Nephron (organoid): ENCODE data around the gene CHAMP1.

Experiments
- H3K27ac Mint-ChIP-seq, 3 experiments: 2 replicates each; pipeline ENCODE4 v1.8.0; 2020; ENCODE audit warnings: mixed read lengths in 3 of 3, mild to moderate bottlenecking in 2 of 3, moderate library complexity in 1 of 3
- H3K27me3 Mint-ChIP-seq: 2 replicates; pipeline ENCODE4 v1.8.0; 2021; ENCODE audit warnings: low read depth, mild to moderate bottlenecking, moderate library complexity, mixed read lengths
- H3K36me3 Mint-ChIP-seq: 2 replicates; pipeline ENCODE4 v1.8.0; 2020; ENCODE audit warnings: low read depth, mixed read lengths
- H3K4me1 Mint-ChIP-seq: 2 replicates; pipeline ENCODE4 v1.8.0; 2020; ENCODE audit warnings: mixed read lengths
- H3K4me3 Mint-ChIP-seq, 3 experiments: 2 replicates each; pipeline ENCODE4 v1.8.0; 2020; ENCODE audit warnings: mild to moderate bottlenecking in 3 of 3, mixed read lengths in 3 of 3, moderate library complexity in 2 of 3
- H3K9me3 Mint-ChIP-seq: 2 replicates; pipeline ENCODE4 v1.8.0; 2020; ENCODE audit warnings: mixed read lengths
- CTCF ChIP-seq, 3 experiments: fragments of 200-600 bp; sonication (generic); IDR thresholded peaks; one replicate each; pipeline ENCODE4 v1.5.0; 2021; ENCODE audit warnings: antibody characterized with exemption in 3 of 3; ENCODE audit not compliant: unreplicated experiment in 3 of 3

The CHAMP1 gene

GRCh38 chr13:114314074-114314912 lies at the start of gene CHAMP1:
Gene CHAMP1, plus strand, starts transcription at chr13:114314503. Its CDS starts 9,340 bp downstream, at chr13:114323843.
- H3K27me3 Mint-ChIP-seq, result no peaks in the 10 kb centered on the region
- TF ChIP-seq CTCF (IDR thresholded peaks at IDR 0.05; ENCODE audit: unreplicated experiment in 3 of 3), result no peak
- H3K4me1 Mint-ChIP-seq, result peaks cover 30% of the 10 kb centered on the region
- H3K36me3 Mint-ChIP-seq, result peaks cover 6% of the 10 kb centered on the region
- H3K9me3 Mint-ChIP-seq, result no peaks in the 10 kb centered on the region
- peak within 1 kb of the TSS; percentile 85 to 92 (median 89) for H3K4me3 Mint-ChIP-seq
- peak within 1 kb of the TSS; percentile 87 to 98 (median 96) for H3K27ac Mint-ChIP-seq

GRCh38 chr13:114264886-114265611 lies 49.3 kb upstream of the CHAMP1 start:
- Mint-ChIP-seq H3K27ac (no peak overlapping the region), H3K4me1 (no peaks in the 10 kb centered on the region), H3K36me3 (peaks cover 85% of the 10 kb centered on the region), H3K4me3 (no peak overlapping the region), H3K9me3 (no peaks in the 10 kb centered on the region), H3K27me3 (no peaks in the 10 kb centered on the region)
- no peak for TF ChIP-seq CTCF (IDR thresholded peaks at IDR 0.05; ENCODE audit: unreplicated experiment in 3 of 3)

- no peak for TF ChIP-seq CTCF (IDR thresholded peaks at IDR 0.05; ENCODE audit: unreplicated experiment in 3 of 3)
- Mint-ChIP-seq H3K27me3 (no peaks in the 10 kb centered on the region), H3K4me3 (no peak overlapping the region), H3K36me3 (peaks cover 80% of the 10 kb centered on the region), H3K4me1 (no peaks in the 10 kb centered on the region), H3K27ac (no peak overlapping the region), H3K9me3 (no peaks in the 10 kb centered on the region)
Observed at GRCh38 chr13:114266241-114266640, 48.1 kb upstream of the CHAMP1 start.

GRCh38 chr13:114268344-114269280 lies 45.7 kb upstream of the CHAMP1 start:
- Mint-ChIP-seq H3K36me3 (peaks cover 78% of the 10 kb centered on the region), H3K27ac (no peak overlapping the region), H3K4me3 (no peak overlapping the region), H3K4me1 (no peaks in the 10 kb centered on the region), H3K27me3 (no peaks in the 10 kb centered on the region), H3K9me3 (no peaks in the 10 kb centered on the region)
- TF ChIP-seq CTCF (IDR thresholded peaks at IDR 0.05; ENCODE audit: unreplicated experiment in 3 of 3), result no peak

GRCh38 chr13:114269281-114269770 lies 45.0 kb upstream of the CHAMP1 start:
- no peaks in the 10 kb centered on the region for H3K9me3 Mint-ChIP-seq
- no peak for TF ChIP-seq CTCF (IDR thresholded peaks at IDR 0.05; ENCODE audit: unreplicated experiment in 3 of 3)
- no peak overlapping the region for H3K27ac Mint-ChIP-seq
- H3K4me1 Mint-ChIP-seq, result no peaks in the 10 kb centered on the region
- H3K36me3 Mint-ChIP-seq, result peaks cover 81% of the 10 kb centered on the region
- H3K27me3 Mint-ChIP-seq, result no peaks in the 10 kb centered on the region
- no peak overlapping the region for H3K4me3 Mint-ChIP-seq
